ENCODE results near the gene NAV2.

Gene NAV2

GRCh38 chr11:19812096-19812495 lies 99.5 kb downstream of the NAV2 start:
- no peak for DNase-seq

DNA sequence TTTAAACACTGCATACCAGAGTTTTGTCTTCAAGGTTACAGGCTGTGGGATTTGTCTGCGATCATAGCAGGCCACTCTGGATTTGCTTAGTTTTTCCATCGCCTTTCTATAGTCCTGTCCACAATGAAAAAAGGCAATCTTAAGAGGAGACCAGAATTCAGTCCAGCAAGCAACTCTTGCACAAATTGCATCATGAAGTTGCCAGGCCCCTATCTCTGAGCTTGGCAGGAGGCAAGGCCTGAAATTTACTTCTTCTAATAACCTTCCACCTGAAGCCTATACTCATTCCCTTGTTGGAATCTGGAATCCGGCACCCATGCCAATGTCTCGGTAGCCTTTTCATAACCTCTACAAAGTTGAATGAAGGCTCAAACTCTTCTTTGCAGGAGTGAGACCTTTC lies 100.1 kb downstream of the NAV2 start:
- DNase-seq, result no peak

- no peak for DNase-seq
Observed at GRCh38 chr11:19813158-19813879, 100.7 kb downstream of the NAV2 start.

DNA sequence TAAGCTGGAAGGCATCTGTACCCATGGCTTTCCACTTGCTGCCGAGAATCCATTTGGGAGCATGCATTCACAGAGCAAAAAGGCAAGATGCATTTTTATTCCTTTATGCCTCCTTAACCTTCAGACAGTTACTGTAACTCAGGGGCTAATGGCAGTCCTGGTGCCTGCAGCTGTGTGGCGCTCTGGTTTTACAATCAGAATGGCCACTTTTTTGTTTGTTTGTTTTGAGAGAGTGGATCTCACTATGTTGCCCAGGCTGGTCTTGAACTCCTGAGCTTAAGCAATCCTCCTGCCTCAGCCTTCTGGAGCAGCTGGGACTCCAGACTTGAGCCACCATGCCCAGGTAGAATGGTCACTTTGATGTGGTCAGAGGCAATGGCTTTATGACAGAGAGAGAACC lies 101.8 kb downstream of the NAV2 start:
- no peak for DNase-seq

GRCh38 chr11:19816040-19816439 lies 103.4 kb downstream of the NAV2 start:
- DNase-seq, result no peak

DNA sequence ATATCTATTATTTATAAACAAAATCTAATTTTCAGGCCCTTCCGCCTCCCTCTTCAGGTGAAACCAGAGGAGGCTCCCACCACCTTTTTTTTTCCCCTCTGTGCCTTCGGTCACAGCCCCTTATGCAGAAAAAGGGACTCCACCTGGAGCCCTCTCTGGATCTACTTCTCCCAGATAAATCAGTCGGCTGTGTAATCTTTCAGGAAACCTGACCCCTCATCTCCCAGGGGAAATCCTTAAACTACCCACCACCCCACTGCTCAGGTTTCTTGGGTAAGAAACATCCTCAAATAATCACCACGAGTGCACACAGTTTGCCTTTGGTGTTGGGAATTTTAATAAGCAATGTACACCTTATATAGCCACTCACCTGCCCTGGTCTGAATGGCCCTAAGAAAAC lies 104.2 kb downstream of the NAV2 start:
- DNase-seq, result no peak

DNA sequence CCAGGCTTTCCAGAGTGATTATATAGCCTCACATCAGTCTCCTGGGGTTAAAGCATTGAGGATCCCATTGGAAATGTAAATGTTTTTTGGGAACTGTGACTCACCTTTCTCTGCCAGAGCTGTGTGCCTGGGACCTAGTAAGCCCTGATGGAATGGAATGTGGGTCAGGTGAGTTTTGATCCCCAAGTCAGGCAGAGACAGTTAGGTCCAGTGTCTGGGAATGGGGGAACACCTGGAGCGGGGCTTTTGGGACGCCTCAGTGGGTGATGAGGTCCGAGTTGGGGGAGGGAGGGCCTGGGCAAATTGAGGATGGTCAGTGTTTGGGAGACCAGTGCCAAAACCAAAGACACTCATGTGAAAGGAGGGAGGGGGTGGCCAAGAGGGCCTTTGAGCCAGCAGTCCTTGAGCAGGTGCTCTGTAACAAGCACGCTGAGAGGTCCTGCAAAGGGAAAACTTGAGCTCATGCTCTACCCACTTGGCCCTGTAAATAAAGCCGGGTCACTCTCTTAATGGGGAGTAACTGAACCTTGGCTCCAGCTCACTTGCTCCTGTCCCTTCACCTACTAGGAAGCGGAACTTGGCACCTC lies 104.7 kb downstream of the NAV2 start:
- DNase-seq, result no peak

DNA sequence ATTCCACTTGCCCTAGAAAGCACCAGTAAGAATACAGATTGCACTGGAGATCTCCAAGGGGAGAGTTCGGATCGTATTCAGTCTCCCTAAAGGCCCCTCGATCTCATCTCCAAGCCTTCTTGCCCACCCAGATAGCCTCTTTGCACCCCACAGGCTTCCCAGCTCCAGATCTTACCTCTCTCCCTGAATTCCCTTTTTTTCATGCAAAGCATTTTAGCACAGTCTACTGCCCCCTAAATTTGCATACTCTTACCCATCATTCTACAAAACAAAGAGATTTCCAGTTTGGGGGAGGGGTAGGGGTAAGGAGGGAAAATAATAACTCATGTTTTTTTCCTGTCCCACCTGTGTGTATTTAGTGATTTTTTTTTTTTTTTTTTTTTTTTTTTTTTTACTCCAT lies 105.2 kb downstream of the NAV2 start:
- DNase-seq, result no peak

GRCh38 chr11:19818619-19819018 lies 106.0 kb downstream of the NAV2 start:
- no peak for DNase-seq

GRCh38 chr11:19819148-19819547 lies 106.5 kb downstream of the NAV2 start:
- no peak for DNase-seq

DNA sequence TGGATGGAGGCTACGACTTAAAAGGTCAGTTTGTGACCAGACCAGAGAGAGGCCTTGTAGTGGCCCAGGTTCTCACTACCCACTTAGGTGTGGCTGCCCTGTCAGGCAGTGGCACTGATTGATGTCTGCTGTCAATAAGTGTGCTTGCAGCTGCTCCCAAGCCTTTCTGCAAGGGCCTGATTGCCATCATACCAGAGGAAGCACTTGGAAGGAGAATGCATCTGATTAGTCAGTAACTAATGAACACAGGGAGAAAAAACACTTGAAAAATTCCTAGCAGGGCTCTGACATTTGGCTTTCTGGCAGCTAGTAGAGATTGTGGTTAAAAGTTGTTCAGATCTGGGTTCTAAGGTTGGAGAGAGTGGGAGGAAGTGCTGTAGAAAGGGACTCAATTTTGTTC lies 107.5 kb downstream of the NAV2 start:
- DNase-seq, result no peak

DNA sequence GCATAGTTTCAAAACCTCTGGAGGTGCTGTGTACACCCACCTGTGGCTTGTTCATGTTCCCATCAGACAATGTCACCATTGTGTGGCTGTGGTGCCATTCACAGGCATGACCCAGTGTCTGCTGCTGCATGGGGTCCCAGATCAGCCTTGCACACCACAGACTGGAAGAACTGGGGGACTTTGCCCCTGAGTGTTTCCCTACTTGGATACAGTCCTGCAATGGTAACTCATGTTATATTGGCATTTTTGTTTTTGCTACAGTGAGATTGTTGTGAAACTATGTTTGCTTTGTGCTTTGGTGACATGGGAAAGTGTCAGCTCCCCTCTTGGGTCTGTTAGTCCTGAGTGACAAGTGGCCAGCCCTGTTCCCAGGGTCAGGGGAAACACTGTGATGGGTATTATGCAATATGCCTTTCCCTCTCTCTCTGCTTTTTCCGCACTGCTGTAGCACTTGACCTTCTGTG lies 108.8 kb downstream of the NAV2 start:
- DNase-seq, result no peak

- no peak for DNase-seq
Observed at GRCh38 chr11:19821993-19822392, 109.4 kb downstream of the NAV2 start.

- no peak for DNase-seq
Observed at GRCh38 chr11:19822531-19822930, 109.9 kb downstream of the NAV2 start.

DNA sequence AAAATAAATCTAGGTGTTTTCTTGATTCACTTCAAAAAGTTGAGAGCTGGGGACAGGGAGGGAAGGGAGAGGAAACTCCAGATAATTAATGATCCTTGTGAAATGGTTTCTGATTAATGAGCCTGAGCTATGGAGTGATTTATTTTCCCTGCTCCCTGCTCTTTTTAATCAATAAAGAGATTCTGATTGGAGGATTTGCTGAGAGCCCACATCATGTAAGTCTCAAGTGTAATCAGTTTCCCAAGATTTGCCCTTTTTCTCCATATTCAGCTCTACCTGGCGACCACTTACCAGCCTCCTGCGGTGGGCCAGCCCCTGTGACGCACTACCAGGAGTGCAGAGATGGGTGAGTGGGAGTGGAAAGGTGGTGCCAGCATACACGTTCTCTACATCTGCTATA lies 114.0 kb downstream of the NAV2 start:
- no peak for DNase-seq

- no peak for DNase-seq
Observed at GRCh38 chr11:19827399-19828135, 114.9 kb downstream of the NAV2 start.

DNA sequence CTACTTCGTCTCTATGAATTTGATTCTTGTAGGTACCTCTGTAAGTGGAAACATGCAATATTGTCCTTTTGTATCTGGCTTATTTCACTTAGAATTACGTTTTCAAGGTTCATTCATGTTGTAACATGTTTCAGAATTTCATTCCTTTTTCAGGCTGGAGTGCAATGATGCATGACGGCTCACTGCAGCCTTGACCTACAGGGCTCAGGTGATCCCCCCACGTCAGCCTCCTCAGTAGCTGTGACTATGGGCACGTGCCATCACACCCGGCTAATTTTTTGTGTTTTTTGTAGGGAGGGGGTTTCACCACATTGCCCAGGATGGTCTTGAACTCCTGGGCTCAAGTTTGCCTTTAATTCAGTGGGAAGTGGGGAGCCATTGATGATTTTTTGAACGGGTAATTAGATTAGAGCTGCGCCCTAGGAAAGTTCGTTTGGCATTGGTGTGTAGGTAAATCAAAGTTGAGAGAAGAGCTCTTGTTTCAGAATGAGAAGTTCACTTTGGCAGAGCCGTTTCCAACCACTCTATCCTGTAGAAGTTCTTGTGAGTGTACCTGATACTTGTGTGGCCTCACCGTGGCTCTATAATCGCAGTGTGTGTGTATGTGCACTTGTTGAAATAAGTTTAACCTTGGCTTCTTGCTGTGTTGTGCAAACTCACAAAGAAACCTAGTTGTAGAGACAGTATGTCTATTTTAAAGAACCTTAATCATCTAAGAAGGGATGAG lies 115.9 kb downstream of the NAV2 start:
- no peak for DNase-seq

DNA sequence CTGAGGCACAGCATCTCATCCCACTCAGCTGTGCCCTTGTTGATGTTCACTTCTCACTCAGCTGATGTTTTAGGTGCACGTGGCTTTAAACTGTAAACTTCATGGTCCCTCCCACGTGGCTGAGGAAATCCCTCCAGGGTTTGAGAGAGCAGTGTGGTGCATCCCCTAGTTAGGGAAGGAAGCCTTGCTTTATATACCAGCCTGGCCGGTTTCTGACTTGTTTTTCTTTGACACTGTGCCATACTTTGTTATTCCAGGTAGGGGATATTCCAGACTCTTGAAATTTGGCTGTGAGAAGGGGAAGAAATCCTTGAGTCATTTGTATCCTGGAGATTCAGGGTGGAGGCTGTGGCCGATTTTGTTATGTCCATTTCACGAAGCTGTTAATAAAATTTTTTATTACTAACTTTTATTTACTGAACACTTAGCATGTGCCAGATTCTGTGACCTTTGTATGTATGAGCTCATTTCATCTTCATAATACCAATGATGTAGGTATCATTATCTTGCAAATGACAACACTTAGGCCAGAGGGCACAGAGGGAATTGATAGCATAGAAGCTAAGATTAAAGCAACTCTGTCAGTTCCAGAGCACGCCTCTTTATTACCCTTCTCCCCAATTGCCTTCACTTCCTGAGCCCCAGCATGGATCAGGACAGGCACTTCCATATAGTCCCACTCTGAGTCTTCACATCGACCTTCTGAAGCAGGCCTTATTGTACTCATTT lies 116.6 kb downstream of the NAV2 start:
- DNase-seq, result no peak

DNA sequence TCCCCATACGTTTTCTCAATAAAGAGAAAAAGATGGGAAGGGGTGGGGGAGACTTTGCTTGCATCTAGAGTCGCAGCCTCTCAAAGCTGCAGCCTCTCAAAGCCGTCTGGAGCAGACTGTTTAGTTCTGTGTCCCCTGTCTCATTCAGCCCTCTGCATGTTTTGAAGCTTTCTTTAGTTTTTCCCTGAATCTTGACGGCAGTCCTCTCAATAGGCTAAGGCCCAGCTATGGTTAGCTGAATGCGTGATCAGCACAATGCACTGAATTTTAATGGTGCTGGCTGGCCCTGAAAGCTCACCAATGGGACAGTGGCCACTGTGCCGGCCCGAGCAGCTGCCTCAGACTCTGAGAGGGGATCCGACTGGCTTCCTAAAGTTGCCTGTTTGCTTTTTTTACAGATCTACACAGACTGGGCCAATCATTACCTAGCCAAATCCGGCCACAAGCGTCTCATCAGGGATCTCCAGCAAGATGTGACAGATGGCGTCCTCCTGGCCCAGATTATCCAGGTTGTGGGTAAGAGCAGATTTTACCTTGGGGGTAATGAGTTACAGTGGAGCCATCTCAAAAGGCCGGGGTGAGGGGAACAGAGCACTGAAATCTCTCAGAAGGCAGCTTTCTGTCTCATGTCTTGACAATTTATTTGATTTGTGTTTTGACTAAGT lies 119.6 kb downstream of the NAV2 start:
- no peak for DNase-seq

DNA sequence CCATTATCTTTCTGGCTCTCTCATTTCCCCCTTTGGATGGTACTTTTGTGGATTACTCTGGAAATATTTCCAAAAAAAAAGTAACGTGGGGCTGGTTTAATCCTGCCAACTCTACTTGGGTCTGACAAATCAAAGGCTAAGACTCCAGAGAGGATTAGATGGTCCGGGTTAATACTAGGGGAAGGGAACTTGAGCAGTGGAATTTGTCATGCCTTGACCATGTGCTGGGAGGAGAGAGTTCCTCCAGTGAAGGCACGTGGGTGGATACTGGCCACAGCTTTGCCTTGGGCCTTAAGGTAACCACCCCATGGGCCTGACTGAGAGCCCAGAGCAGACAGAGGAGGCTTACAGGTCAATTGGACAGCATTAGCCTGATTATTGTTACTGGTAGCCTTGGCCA lies 120.3 kb downstream of the NAV2 start:
- DNase-seq, result no peak

- DNase-seq, result no peak
Observed at GRCh38 chr11:19834771-19835170, 122.1 kb downstream of the NAV2 start.

GRCh38 chr11:19836666-19837065 lies 124.0 kb downstream of the NAV2 start:
- no peak for DNase-seq
